HL-60 (cell line): ENCODE measurements around the gene NADK.
"Not testable (repeated sequence)": the region's sequence is repeated elsewhere in the genome, so short reads cannot be mapped to it uniquely, and the experiment has no call there.

ENCODE experiments used
- GABPA ChIP-seq: IDR thresholded peaks from 2 replicates; pipeline ENCODE4 v1.6.1; 2012; ENCODE audit warnings: low read depth
- POLR2AphosphoS5 ChIP-seq: IDR thresholded peaks from 2 replicates; pipeline ENCODE4 v1.6.1; 2012; ENCODE audit warnings: low read depth
- SPI1 ChIP-seq: IDR thresholded peaks from 2 replicates; pipeline ENCODE4 v1.6.1; 2012; ENCODE audit warnings: low read depth, mild to moderate bottlenecking, borderline replicate concordance
- TF ChIP-seq, protein P1 (sequence below): IDR thresholded peaks from one replicate; pipeline ENCODE4 v1.5.1; 2011; ENCODE audit warnings: low read length, control low read depth, inconsistent platforms; ENCODE audit not compliant: insufficient read depth
- TF ChIP-seq, protein P2 (sequence below): IDR thresholded peaks from 2 replicates; pipeline ENCODE4 v1.6.1; 2012; ENCODE audit warnings: low read depth; ENCODE audit not compliant: insufficient replicate concordance

- TF ChIP-seq, protein P1, sequence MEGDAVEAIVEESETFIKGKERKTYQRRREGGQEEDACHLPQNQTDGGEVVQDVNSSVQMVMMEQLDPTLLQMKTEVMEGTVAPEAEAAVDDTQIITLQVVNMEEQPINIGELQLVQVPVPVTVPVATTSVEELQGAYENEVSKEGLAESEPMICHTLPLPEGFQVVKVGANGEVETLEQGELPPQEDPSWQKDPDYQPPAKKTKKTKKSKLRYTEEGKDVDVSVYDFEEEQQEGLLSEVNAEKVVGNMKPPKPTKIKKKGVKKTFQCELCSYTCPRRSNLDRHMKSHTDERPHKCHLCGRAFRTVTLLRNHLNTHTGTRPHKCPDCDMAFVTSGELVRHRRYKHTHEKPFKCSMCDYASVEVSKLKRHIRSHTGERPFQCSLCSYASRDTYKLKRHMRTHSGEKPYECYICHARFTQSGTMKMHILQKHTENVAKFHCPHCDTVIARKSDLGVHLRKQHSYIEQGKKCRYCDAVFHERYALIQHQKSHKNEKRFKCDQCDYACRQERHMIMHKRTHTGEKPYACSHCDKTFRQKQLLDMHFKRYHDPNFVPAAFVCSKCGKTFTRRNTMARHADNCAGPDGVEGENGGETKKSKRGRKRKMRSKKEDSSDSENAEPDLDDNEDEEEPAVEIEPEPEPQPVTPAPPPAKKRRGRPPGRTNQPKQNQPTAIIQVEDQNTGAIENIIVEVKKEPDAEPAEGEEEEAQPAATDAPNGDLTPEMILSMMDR, result not testable (repeated sequence)
- TF ChIP-seq, protein P2, sequence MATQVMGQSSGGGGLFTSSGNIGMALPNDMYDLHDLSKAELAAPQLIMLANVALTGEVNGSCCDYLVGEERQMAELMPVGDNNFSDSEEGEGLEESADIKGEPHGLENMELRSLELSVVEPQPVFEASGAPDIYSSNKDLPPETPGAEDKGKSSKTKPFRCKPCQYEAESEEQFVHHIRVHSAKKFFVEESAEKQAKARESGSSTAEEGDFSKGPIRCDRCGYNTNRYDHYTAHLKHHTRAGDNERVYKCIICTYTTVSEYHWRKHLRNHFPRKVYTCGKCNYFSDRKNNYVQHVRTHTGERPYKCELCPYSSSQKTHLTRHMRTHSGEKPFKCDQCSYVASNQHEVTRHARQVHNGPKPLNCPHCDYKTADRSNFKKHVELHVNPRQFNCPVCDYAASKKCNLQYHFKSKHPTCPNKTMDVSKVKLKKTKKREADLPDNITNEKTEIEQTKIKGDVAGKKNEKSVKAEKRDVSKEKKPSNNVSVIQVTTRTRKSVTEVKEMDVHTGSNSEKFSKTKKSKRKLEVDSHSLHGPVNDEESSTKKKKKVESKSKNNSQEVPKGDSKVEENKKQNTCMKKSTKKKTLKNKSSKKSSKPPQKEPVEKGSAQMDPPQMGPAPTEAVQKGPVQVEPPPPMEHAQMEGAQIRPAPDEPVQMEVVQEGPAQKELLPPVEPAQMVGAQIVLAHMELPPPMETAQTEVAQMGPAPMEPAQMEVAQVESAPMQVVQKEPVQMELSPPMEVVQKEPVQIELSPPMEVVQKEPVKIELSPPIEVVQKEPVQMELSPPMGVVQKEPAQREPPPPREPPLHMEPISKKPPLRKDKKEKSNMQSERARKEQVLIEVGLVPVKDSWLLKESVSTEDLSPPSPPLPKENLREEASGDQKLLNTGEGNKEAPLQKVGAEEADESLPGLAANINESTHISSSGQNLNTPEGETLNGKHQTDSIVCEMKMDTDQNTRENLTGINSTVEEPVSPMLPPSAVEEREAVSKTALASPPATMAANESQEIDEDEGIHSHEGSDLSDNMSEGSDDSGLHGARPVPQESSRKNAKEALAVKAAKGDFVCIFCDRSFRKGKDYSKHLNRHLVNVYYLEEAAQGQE, result not testable (repeated sequence)
- TF ChIP-seq POLR2AphosphoS5, GABPA, SPI1: not testable (repeated sequence)
Measured at GRCh38 chr1:1704284-1704957, 73.8 kb downstream of the NADK start.
